SK-N-SH treated with all-trans-retinoic acid at 6 μM for 48 hours (cell line): ENCODE measurements around the gene SMARCE1.

ENCODE experiments used
- BACH2 ChIP-seq: fragments of 250-450 bp; sonication (Bioruptor Pico); IDR thresholded peaks from 2 replicates; pipeline ENCODE4 v1.9.0; 2021; ENCODE audit warnings: mild to moderate bottlenecking, borderline replicate concordance
- CSDC2 ChIP-seq: fragments of 250-450 bp; sonication (Bioruptor Pico); IDR thresholded peaks from 2 replicates; pipeline ENCODE4 v1.5.0; 2020; ENCODE audit warnings: mild to moderate bottlenecking, moderate library complexity
- GLIS3 ChIP-seq: fragments of 250-450 bp; sonication (Bioruptor Pico); IDR thresholded peaks from 2 replicates; pipeline ENCODE4 v1.5.0; 2020; ENCODE audit warnings: mild to moderate bottlenecking, moderate library complexity
- OSR1 ChIP-seq: fragments of 250-450 bp; sonication (Bioruptor Pico); IDR thresholded peaks from 2 replicates; pipeline ENCODE4 v1.8.0; 2022; ENCODE audit warnings: moderate library complexity, mild to moderate bottlenecking, inconsistent platforms
- SNAI2 ChIP-seq: fragments of 250-450 bp; sonication (Bioruptor Pico); IDR thresholded peaks from 2 replicates; pipeline ENCODE4 v1.5.0; 2020; ENCODE audit warnings: mild to moderate bottlenecking, moderate library complexity
- ZC3H10 ChIP-seq: fragments of 250-450 bp; sonication (Bioruptor Pico); IDR thresholded peaks from 2 replicates; pipeline ENCODE4 v1.5.1; 2021; ENCODE audit warnings: mild to moderate bottlenecking, moderate library complexity
- ZFP3 ChIP-seq: fragments of 250-450 bp; sonication (Bioruptor Pico); IDR thresholded peaks from 2 replicates; pipeline ENCODE4 v1.5.0; 2020; ENCODE audit warnings: mild to moderate bottlenecking, moderate library complexity
- ZFP30 ChIP-seq: fragments of 450-650 bp; formaldehyde crosslinking; IDR thresholded peaks from 2 replicates; pipeline ENCODE4 v1.5.0; 2022; ENCODE audit warnings: mild to moderate bottlenecking, moderate library complexity
- TF ChIP-seq, protein P1 (sequence below): fragments of 250-450 bp; sonication (Bioruptor Pico); IDR thresholded peaks from 2 replicates; pipeline ENCODE4 v1.8.0; 2020; ENCODE audit warnings: mild to moderate bottlenecking, moderate library complexity, borderline replicate concordance
- TF ChIP-seq, protein P2 (sequence below): fragments of 250-450 bp; sonication (Bioruptor Pico); IDR thresholded peaks from 2 replicates; pipeline ENCODE4 v1.5.1; 2021; ENCODE audit warnings: mild to moderate bottlenecking, moderate library complexity
- TF ChIP-seq, protein P3 (sequence below): fragments of 250-450 bp; sonication (Bioruptor Pico); IDR thresholded peaks from 2 replicates; pipeline ENCODE4 v1.5.1; 2020; ENCODE audit warnings: low read depth, mild to moderate bottlenecking, moderate library complexity
- TF ChIP-seq, protein P4 (sequence below): fragments of 250-450 bp; sonication (Bioruptor Pico); IDR thresholded peaks from 2 replicates; pipeline ENCODE4 v1.5.0; 2020; ENCODE audit warnings: mild to moderate bottlenecking, moderate library complexity

DNA sequence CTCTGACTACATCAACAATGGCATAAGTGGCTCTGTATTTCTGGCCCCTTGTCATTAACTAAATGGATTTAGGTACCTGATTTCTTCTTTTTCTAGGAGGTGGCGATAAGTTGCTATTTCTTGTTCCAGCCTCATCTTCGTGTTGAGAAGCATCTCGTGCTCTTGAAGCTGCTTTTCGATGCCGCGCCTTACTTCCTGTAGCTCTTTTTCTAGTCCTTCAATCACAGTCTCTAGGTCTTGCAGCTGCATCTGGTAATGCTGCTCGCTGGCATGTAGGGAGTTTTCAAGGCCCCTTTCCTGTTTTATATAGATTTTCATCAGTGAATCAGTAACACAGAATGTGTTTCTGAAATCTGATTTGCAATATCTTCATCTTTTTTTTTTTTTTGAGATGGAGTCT, 12.3 kb upstream of the SMARCE1 start:
- TF ChIP-seq ZC3H10: no peak
- TF ChIP-seq, protein P1, sequence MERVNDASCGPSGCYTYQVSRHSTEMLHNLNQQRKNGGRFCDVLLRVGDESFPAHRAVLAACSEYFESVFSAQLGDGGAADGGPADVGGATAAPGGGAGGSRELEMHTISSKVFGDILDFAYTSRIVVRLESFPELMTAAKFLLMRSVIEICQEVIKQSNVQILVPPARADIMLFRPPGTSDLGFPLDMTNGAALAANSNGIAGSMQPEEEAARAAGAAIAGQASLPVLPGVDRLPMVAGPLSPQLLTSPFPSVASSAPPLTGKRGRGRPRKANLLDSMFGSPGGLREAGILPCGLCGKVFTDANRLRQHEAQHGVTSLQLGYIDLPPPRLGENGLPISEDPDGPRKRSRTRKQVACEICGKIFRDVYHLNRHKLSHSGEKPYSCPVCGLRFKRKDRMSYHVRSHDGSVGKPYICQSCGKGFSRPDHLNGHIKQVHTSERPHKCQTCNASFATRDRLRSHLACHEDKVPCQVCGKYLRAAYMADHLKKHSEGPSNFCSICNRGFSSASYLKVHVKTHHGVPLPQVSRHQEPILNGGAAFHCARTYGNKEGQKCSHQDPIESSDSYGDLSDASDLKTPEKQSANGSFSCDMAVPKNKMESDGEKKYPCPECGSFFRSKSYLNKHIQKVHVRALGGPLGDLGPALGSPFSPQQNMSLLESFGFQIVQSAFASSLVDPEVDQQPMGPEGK (CRISPR knock-in tag): no peak
- no peak for TF ChIP-seq SNAI2 (CRISPR knock-in tag)
- TF ChIP-seq ZFP3 (CRISPR knock-in tag): no peak
- TF ChIP-seq, protein P2, sequence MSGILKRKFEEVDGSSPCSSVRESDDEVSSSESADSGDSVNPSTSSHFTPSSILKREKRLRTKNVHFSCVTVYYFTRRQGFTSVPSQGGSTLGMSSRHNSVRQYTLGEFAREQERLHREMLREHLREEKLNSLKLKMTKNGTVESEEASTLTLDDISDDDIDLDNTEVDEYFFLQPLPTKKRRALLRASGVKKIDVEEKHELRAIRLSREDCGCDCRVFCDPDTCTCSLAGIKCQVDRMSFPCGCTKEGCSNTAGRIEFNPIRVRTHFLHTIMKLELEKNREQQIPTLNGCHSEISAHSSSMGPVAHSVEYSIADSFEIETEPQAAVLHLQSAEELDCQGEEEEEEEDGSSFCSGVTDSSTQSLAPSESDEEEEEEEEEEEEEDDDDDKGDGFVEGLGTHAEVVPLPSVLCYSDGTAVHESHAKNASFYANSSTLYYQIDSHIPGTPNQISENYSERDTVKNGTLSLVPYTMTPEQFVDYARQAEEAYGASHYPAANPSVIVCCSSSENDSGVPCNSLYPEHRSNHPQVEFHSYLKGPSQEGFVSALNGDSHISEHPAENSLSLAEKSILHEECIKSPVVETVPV (CRISPR knock-in tag): no peak
- TF ChIP-seq ZFP30 (CRISPR knock-in tag): no peak
- TF ChIP-seq OSR1 (CRISPR knock-in tag): no peak
- TF ChIP-seq, protein P3, sequence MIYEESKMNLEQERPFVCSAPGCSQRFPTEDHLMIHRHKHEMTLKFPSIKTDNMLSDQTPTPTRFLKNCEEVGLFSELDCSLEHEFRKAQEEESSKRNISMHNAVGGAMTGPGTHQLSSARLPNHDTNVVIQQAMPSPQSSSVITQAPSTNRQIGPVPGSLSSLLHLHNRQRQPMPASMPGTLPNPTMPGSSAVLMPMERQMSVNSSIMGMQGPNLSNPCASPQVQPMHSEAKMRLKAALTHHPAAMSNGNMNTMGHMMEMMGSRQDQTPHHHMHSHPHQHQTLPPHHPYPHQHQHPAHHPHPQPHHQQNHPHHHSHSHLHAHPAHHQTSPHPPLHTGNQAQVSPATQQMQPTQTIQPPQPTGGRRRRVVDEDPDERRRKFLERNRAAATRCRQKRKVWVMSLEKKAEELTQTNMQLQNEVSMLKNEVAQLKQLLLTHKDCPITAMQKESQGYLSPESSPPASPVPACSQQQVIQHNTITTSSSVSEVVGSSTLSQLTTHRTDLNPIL (CRISPR knock-in tag): no peak
- TF ChIP-seq CSDC2: no peak
- TF ChIP-seq GLIS3: no peak
- TF ChIP-seq BACH2 (CRISPR knock-in tag): no peak
- TF ChIP-seq, protein P4, sequence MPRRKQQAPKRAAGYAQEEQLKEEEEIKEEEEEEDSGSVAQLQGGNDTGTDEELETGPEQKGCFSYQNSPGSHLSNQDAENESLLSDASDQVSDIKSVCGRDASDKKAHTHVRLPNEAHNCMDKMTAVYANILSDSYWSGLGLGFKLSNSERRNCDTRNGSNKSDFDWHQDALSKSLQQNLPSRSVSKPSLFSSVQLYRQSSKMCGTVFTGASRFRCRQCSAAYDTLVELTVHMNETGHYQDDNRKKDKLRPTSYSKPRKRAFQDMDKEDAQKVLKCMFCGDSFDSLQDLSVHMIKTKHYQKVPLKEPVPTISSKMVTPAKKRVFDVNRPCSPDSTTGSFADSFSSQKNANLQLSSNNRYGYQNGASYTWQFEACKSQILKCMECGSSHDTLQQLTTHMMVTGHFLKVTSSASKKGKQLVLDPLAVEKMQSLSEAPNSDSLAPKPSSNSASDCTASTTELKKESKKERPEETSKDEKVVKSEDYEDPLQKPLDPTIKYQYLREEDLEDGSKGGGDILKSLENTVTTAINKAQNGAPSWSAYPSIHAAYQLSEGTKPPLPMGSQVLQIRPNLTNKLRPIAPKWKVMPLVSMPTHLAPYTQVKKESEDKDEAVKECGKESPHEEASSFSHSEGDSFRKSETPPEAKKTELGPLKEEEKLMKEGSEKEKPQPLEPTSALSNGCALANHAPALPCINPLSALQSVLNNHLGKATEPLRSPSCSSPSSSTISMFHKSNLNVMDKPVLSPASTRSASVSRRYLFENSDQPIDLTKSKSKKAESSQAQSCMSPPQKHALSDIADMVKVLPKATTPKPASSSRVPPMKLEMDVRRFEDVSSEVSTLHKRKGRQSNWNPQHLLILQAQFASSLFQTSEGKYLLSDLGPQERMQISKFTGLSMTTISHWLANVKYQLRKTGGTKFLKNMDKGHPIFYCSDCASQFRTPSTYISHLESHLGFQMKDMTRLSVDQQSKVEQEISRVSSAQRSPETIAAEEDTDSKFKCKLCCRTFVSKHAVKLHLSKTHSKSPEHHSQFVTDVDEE: no peak
